HG03103 (cell line): ENCODE results near the gene FBXL12.
"Not testable (repeated sequence)": the region's sequence is repeated elsewhere in the genome, so short reads cannot be mapped to it uniquely, and the experiment has no call there.

ENCODE experiments used
- ATAC-seq: cut with Tn5 transposase; IDR thresholded peaks from one replicate; pipeline ENCODE4 v1.9.1; 2021; ENCODE audit warnings: low read depth; ENCODE audit not compliant: unreplicated experiment

Gene FBXL12

DNA sequence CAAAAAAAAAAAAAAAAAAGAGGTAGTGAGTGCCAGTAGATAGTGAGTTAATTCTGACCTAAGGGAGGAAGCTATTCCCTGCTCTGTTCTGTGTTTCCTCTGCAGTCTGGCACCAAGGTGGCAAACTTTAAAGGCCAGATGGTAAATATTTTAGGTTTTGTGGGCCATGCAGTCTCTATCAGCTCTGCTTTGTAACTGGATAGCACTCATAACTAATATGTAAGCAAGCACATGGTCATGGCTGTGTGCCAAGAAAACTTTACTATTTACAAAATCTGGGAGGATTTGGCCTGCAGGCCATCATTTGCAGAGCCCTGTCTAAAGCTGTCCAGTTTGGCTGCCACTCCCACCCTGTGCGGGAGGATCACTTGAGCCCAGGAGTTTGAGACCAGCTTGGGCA lies 20.5 kb upstream of the FBXL12 start:
- ATAC-seq, result no peak

GRCh38 chr19:9838324-9838723 lies 19.4 kb upstream of the FBXL12 start:
- ATAC-seq, result no peak

- no peak for ATAC-seq
Observed at GRCh38 chr19:9836021-9836420, 17.1 kb upstream of the FBXL12 start.

DNA sequence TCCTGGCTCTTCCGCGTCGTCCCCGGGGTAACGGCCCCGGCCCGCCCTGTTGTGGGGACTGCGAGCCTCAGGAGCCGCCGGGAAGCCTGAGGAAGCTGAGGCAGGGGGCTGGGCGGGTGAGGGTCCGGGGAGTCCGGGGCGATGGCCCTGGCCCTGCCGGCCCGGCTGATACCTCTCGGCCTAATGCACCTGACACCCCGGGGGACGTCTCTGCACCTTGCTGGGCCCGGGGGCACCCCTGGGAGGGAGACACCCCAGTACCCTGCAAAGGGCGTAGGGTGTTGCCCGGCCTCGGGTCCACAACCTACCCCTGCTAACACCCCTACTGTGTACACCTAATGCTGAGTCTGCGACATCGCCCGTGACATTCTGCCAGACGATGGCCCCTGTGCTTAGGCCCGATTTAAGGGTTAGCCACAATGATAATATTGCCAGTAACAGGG lies 16.6 kb upstream of the FBXL12 start:
- no peak for ATAC-seq

DNA sequence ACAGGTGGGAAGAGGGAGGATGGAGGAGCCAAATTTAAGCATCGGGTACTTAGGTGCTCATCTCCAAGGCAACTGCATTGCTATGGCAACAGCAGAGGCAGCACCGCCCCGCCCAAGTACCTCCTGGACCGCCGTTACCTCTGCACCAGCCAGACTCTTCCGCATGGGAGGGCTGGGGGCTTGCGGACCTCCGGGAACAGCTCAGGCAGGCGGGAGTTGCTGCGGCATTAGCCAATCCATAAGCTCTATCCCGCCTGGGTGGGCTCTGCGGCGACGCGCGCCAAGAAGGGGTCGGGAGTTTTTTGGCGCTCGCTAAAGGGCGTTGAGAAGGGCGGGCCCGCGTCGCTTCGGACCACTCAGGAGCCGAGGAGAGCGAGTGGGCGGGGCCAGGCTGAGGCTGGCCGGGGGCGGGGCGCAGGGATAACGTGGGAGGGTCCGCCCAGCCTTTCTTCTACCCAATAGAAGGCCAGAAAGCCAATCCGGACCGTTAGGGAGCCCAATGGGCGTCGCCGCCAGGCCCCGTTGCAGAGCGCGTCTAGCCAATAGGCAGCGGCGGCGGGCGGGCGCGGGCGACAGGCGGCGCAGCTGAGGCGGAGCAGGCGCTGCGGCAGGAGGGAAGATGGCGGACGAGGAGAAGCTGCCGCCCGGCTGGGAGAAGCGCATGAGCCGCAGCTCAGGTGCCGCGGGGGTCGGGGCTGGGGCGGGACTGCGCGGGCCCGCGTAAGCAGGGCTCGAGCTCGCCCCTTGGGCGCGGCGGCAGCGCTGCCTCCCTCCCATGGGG lies 16.0 kb upstream of the FBXL12 start, which contains the start of gene PIN1:
TSS of gene PIN1 (plus strand) at position 593 of the 781 bp plus-strand sequence. CDS start at position 620, 27 bp downstream.
- peak; percentile 87 for ATAC-seq

- ATAC-seq, result no peak
Observed at GRCh38 chr19:9834307-9834725, 15.4 kb upstream of the FBXL12 start.

- no peak for ATAC-seq
Observed at GRCh38 chr19:9828551-9829063, 9.7 kb upstream of the FBXL12 start.

- peak; percentile 84 for ATAC-seq
Observed at GRCh38 chr19:9827289-9828238, 8.7 kb upstream of the FBXL12 start, which contains the start of gene UBL5. Gene UBL5 (plus strand): TSS chr19:9827918. CDS start chr19:9828338, 420 bp downstream.

DNA sequence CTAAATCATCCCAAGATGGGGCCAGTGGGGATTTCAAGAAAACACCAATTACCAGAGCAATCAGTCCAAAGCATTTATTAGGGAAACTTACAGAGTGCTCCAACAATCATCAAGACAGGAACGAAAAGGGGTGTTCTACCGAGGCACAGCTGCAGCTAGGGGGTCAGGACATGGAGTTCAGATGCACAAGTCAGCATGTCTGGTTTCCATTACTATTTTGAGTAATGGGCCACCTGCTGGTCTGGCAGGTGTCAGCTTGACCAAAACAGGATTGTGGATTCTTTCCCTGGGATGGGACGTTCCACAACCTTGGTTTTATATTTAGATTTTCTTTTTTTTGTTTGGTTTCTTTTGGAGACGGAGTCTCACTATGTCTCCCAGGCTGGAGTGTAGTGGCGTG lies 4.9 kb upstream of the FBXL12 start:
- ATAC-seq, result no peak

- ATAC-seq, result not testable (repeated sequence)
Observed at GRCh38 chr19:9820034-9820433, 1.2 kb upstream of the FBXL12 start.

DNA sequence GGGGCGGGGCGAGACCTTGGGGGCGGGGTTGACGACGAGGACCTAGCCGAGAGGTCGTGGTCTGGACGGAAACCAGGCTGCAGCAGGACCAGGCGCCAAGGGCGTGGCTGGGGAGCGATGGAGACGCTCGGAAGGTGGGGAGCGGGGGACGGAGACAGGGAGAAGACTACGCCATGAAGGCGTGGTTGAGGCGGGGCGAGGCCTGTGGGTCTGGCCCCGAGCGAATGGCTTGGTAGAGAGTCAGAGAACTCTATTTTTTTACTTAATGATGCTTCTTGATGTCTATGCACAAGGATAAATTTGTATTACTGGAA lies 674 bp upstream of the FBXL12 start:
- ATAC-seq, result no peak

DNA sequence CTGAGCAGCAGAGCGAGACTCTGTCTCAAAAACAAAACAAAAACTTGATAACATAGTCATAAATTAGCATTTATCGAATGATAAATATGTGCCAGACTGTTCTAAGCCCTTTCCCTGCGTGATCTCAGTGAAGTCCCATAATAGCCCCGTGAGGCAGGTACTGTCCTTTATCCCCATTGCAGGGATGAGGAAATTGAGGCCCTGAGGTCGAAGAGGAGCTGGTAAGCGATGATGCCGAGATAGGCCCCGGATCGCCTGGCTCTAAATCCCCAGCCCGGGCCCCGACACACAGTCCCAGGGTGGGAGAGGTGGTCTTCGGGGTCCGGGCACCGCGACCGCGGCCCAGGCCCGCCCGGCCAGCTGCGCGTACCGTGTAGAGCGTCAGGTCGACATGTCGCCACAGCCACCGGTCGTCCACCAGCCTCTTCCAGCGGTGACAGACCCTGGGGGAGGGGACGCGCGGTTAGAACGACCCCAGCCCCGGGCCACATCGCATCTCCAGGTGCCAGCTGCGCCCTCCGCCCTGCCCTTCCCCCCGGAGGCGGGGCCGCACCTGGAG lies 625 bp downstream of the FBXL12 start:
- no peak for ATAC-seq

GRCh38 chr19:9811139-9811538 lies 7.7 kb downstream of the FBXL12 start:
- ATAC-seq, result no peak

DNA sequence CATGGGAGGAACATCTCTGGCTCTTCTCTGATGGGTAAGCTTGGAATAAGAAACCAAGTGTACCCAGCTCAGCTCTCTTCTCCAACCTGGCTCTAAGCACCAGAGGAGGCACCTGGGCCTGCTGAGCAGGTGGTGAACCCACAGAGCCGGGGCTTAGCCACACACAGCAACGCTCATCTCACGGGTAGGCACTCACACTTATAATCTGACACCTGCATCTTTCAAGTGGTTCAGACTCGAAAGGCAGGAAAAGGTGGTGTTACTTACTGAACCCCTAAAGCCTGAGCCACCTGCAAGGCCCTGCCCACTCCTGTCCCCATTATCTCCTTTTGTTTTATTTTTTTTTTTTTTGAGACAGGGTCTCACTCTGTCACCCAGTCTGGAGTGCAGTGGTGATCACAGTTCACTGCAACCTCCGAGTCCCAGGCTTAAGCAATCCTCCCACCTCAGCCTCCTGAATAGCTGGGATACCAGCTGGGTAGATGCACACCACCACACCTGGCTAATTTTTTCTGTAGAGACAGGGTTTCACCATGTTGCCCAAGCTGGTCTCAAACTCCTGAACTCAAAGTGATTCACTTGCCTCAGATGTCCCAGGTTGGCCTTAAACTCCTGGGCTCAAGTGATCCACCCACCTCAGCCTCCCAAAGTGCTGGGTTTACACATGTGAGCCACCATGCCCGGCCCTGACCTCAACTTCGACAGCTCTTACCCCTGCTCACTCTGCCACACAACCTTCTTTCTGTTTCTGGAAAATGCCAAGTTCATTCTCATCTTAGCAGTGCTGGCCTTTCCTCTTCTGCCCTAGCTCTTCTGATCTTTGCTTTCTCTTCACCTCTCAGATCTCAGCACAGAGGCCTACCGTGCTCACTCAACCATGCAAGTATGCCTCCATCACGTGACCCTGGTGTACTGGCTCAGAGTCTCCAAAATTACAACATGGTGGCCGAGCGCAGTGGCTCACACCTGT lies 9.7 kb downstream of the FBXL12 start:
- ATAC-seq, result no peak

GRCh38 chr19:9806803-9807202 lies 12.1 kb downstream of the FBXL12 start:
- no peak for ATAC-seq

DNA sequence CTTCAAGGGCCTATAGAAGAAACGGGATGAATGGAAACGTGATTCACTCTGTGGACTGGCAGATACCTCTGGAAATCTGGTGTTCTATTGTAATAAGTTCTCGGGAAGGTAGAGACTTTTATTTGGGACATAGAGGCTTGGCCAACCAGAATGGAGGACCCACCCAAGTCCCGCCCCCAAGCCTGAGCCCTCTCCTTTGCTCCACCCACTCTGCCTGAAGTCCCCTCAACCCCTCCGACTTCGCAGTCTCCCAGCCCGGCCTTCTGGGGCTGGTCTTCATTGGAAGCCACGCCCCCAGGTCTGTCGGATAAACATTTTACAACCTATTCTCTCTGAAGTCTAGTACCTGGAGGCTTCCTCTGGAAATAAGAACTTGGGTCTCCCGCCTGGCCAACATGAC lies 16.9 kb downstream of the FBXL12 start:
- no peak for ATAC-seq

GRCh38 chr19:9799162-9799561 lies 19.7 kb downstream of the FBXL12 start:
- no peak for ATAC-seq

GRCh38 chr19:9797871-9798270 lies 21.0 kb downstream of the FBXL12 start:
- no peak for ATAC-seq

DNA sequence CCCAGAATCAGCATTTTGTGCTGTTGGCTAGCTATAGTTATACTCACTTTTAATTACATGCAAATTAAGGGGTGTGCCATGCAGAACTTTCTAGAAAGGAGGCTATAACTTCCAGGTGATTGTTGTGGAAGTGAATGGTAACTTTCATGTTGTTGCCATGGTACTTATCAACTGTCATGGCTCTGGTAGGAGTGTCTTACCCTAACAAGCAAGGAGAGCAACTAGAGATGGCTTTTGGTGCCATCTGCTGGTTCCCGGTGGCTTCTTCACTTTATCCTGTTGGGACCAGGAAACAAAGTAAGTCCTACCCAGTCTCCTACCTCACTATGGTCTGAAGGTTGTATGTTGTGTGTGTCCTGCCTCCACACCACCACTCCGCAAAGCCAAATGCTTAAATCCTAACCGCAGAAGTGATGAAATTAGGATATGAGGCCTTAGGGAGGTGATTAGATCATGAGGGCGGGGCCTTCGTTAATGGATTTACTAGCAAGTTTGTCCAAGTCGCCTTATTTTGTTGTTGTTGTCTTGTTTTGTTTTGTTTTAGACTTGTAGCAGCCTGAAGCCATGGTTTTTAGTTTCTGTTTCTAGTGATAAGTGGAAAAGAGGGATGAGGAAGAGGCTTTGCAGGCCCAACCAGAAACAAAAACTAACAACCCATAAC lies 22.6 kb downstream of the FBXL12 start:
- ATAC-seq, result peak; percentile 36
